HG03575 (cell line): Measurements from ENCODE around the gene ITGAL.
"Not testable (repeated sequence)": the region's sequence is repeated elsewhere in the genome, so short reads cannot be mapped to it uniquely, and the experiment has no call there.

Experiments used
- ATAC-seq: cut with Tn5 transposase; IDR thresholded peaks from one replicate; pipeline ENCODE4 v1.9.1; 2021; ENCODE audit not compliant: unreplicated experiment, insufficient number of reproducible peaks, low FRiP score; ENCODE audit errors: extremely low read depth

ITGAL gene

GRCh38 chr16:30522702-30523463 is 50.3 kb downstream of the ITGAL start:
- ATAC-seq = not testable (repeated sequence)

GRCh38 chr16:30523768-30524574 is 51.4 kb downstream of the ITGAL start:
- no peak for ATAC-seq

GRCh38 chr16:30524575-30525568 is 52.3 kb downstream of the ITGAL start:
- no peak for ATAC-seq

- ATAC-seq = no peak
Observed at GRCh38 chr16:30525844-30526136, 53.2 kb downstream of the ITGAL start.

- no peak for ATAC-seq
Observed at GRCh38 chr16:30526137-30526822, 53.7 kb downstream of the ITGAL start, which contains the start of gene ZNF768. Gene ZNF768 (minus strand): TSS chr16:30526566. CDS start chr16:30526413, 153 bp downstream.

GRCh38 chr16:30526823-30527634 is 54.5 kb downstream of the ITGAL start:
- no peak for ATAC-seq

- ATAC-seq = no peak
Observed at GRCh38 chr16:30527635-30528178, 55.2 kb downstream of the ITGAL start.

- ATAC-seq = no peak
Observed at GRCh38 chr16:30528799-30529457, 56.4 kb downstream of the ITGAL start.

- ATAC-seq = no peak
Observed at GRCh38 chr16:30530163-30531037, 57.9 kb downstream of the ITGAL start.

- no peak for ATAC-seq
Observed at GRCh38 chr16:30532285-30533145, 60.0 kb downstream of the ITGAL start.

GRCh38 chr16:30533146-30533522 is 60.6 kb downstream of the ITGAL start:
- ATAC-seq = no peak

GRCh38 chr16:30533748-30534367 is 61.3 kb downstream of the ITGAL start:
- ATAC-seq = no peak

- no peak for ATAC-seq
Observed at GRCh38 chr16:30534368-30535105, 62.0 kb downstream of the ITGAL start, which contains the start of gene ZNF747. Gene ZNF747 (minus strand): TSS chr16:30534858. CDS start chr16:30534679, 179 bp downstream.

- ATAC-seq = no peak
Observed at GRCh38 chr16:30535106-30535776, 62.7 kb downstream of the ITGAL start.
